NCI-H2227 (cell line): ENCODE results near the gene SPINT4.
"Not testable (repeated sequence)": the region's sequence is repeated elsewhere in the genome, so short reads cannot be mapped to it uniquely, and the experiment has no call there.

Experiments
- DNase-seq: peaks from one replicate; lab custom pipeline; 2025; ENCODE audit not compliant: unreplicated experiment; lab: John Stamatoyannopoulos, UW

The SPINT4 gene

DNA sequence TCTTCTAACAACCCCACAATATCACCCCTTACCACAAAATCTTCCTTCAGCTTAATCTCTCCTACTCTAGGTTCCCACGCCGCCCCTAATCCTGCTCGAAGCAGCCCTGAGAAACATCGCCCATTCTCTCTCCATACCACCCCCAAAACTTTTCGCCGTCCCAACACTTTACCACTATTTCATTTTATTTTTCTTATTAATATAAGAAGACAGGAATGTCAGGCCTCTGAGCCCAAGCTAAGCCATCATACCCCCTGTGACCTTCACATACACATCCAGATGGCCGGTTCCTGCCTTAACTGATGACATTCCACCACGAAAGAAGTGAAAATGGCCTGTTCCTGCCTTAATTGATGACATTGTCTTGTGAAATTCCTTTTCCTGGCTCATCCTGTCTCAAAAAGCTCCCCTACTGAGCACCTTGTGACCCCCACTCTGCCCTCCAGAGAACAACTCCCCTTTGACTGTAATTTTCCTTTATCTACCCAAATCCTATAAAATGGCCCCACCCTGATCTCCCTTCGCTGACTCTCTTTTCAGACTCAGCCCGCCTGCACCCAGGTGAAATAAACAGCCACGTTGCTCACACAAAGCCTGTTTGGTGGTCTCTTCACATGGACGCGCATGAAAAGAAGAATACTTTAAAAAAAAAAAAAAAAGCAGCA, 42.6 kb downstream of the SPINT4 start:
- DNase-seq, result not testable (repeated sequence)

DNA sequence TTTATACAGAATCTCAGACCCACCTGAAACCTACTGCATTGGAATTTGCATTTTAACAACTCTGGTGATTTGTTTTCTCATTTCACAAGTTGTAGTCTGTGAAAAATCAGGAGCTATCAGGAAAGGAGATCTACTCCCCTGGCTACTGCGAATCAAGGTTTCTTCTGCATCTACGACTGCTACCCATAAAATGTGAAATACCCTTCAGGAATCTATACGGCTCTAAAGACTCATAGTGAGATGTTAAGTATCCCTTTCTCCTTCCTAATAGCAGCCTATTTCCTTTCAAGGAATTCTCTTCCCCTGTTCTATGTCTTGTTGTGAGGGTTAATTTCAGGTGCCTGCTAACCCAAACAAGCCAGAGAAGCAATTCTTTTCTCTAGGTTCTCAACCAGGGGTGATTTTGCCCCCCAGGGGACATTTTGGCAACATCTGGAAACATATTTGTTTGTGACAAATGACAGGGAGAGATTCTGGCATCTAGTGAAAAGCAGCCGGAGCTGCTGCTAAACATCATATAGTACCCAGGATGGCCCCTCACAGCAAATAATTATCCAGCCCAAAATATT, 43.2 kb downstream of the SPINT4 start:
- DNase-seq, result no peak

DNA sequence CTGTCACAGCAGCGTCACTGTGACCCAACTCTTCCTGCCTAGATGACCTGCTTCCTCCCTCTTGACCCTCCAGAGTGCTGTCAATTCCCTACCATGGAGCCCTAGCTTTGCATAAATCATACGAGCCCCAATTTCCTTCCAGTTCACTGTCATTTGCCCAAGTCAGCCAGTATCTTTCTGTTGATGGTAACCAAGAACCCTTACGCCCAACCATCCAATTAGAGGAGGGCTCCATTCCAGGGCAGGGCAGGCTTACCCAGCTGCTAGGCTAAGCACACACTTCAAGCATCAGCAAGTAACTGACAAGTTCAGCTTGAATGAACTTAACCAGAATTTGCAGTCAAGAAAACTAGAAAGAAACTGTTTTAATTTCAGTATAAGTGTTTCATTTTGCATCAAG, 43.8 kb downstream of the SPINT4 start:
- no peak for DNase-seq

DNA sequence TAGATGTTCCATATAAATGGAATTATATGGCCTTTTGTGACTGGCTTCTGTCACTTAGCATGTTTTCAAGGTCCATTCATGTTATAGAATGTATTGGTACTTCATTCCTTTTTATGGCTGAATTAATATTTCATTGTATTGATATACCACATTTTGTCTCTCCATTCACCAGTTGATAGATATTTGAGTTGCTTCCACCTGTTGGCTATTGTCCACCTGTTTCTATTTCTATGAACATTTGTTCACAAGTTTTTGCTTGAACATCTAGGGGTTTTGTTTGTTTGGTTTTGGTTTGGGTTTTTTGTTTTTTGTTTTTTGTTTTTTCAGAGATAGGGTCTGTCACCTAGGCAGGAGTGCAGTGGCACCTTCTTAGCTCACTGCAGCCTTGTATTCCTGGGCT, 46.3 kb downstream of the SPINT4 start:
- DNase-seq, result no peak

DNA sequence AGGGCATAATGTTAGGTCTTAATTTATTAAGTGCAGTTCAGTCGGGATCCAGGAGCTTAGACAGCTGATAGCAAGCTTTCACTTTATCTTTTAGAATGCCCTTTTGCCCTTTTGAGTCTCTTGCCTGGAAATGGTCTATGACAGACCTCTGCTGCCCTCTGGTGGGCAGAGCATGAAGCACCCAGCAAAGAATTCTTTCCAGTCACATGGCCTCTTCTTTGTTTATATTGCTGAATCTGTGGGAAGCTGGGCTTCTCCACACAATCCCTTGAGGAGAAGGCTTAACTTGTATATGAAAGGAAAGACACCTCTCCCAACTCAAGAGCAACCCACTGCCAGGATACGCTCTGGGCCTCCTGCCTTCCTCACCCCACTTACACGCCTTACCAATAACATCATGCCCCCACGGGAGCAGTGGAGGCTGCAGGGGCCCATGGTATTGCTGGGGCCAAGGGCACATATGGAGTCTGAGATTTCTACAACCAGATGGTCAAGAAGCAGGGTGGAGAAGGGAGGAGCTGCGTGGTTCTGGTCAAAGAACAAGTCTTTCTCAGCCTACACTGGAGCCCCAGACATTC, 49.1 kb downstream of the SPINT4 start:
- DNase-seq, result peak; percentile 90

DNA sequence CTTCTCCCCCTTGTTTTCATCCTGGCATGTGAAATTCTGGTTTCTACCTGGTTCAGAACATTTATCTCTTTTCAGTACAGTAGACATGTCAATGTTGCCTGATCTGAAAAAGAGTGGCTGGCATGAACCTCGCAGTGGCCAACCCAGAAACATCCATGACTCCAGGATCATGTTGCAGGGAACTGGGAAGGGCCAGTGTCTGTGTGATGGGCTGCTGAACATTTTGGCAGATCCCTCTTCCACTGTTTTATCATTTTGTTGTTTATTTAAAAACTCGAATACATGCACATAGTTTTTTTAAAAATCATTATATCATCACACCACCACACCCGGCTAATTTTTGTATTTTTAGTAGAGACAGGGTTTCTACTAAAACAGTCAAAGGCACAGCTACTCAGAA, 50.5 kb downstream of the SPINT4 start:
- no peak for DNase-seq

DNA sequence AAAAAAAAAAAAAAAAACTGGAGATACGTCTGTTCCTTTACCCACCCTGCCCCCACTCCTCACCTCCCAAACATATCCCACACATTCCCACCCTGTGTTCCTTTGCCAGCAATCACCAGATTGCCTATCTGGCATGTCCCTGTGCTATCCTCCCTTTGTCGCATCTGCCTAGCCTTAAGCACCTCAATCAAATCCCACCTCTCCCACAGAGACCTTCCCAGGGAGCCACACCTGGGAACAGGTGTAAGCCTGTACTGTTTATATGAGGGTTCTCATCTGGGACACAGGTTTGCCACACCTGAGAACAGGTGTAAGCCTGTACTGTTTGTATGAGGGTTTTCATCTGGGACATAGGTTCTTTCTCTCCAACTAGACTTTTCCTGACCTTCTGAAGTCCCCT, 52.8 kb downstream of the SPINT4 start:
- DNase-seq, result no peak

DNA sequence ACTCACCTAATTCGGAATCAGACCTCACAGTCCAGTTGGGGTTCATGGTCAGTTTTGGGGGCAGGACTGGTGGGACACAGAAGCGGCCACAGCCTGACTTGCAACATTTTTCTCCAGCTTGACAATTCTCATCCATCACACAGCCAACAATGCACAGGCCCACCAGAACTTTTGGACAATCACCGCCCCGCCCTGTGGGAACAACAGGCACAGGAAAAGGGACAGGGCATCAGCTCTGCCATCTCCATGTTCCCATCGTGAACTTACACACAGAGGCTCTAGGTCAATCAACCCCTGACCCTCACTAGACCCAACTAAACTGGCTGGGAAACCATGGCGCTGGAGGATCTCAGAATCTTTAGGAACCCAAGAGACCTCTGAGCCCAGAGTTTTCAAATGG, 53.3 kb downstream of the SPINT4 start:
- DNase-seq, result no peak
